Keratinocyte (primary cell): Measurements from ENCODE around the gene THSD7B.
"Not testable (repeated sequence)": the region's sequence is repeated elsewhere in the genome, so short reads cannot be mapped to it uniquely, and the experiment has no call there.

Source experiments
- EZH2 ChIP-seq: IDR thresholded peaks from one replicate; pipeline ENCODE4 v1.6.1; 2012; ENCODE audit warnings: inconsistent platforms, mild to moderate bottlenecking, low read length, moderate library complexity
- TF ChIP-seq, protein P1 (sequence below), 3 experiments: IDR thresholded peaks in 1 of 3; conservative IDR thresholded peaks in 1 of 3; optimal IDR thresholded peaks in 1 of 3; 2 replicates in 2 of 3; 3 replicates in 1 of 3; pipeline versions ENCODE3 to v1.5.1; 2011; ENCODE audit warnings: low read length in 3 of 3, mild to moderate bottlenecking in 3 of 3, moderate library complexity in 2 of 3, control low read depth in 1 of 3, inconsistent platforms in 1 of 3; ENCODE audit not compliant: insufficient read depth in 2 of 3; ENCODE audit errors: extremely low read depth in 1 of 3

DNA sequence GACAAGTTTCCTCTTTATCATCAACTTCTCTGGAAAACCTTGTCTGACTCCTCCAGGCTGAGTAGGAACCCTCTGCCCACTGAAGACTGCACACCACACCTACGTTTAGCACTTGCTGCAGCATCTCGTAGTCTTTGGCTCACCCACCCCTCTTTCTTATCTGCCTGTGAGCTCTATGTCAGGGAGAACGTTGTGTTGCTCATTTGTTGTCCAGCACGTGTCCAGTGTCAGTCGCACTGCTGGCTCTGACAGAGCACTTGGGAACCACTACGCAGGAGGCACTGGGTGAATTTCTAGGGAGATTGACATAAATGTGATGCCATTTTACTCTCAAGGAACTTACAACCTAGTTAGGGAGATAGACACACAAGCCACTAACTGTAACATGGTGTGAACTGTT is 216.3 kb downstream of the THSD7B start:
- TF ChIP-seq, protein P1, sequence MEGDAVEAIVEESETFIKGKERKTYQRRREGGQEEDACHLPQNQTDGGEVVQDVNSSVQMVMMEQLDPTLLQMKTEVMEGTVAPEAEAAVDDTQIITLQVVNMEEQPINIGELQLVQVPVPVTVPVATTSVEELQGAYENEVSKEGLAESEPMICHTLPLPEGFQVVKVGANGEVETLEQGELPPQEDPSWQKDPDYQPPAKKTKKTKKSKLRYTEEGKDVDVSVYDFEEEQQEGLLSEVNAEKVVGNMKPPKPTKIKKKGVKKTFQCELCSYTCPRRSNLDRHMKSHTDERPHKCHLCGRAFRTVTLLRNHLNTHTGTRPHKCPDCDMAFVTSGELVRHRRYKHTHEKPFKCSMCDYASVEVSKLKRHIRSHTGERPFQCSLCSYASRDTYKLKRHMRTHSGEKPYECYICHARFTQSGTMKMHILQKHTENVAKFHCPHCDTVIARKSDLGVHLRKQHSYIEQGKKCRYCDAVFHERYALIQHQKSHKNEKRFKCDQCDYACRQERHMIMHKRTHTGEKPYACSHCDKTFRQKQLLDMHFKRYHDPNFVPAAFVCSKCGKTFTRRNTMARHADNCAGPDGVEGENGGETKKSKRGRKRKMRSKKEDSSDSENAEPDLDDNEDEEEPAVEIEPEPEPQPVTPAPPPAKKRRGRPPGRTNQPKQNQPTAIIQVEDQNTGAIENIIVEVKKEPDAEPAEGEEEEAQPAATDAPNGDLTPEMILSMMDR (optimal IDR thresholded peaks at IDR 0.05 in 1 of 3, IDR thresholded peaks at IDR 0.05 in 1 of 3, conservative IDR thresholded peaks at IDR 0.05 in 1 of 3; ENCODE audit: extremely low read depth in 1 of 3, insufficient read depth in 2 of 3, low read length in 3 of 3) = not testable (repeated sequence)
- not testable (repeated sequence) for TF ChIP-seq EZH2
